Thyroid gland (tissue), 4 donors: ENCODE measurements around the gene ALDOC.

Experiments used
- CTCF ChIP-seq, 6 experiments: fragments of 200-600 bp in 3 of 6; fragments of 450-650 bp in 3 of 6; sonication (generic) in 3 of 6; IDR thresholded peaks; one replicate each; pipeline ENCODE4 v1.5.1; 2016 to 2019; ENCODE audit warnings: antibody characterized with exemption in 6 of 6, mild to moderate bottlenecking in 2 of 6, inconsistent platforms in 1 of 6, moderate library complexity in 1 of 6
- POLR2A ChIP-seq, 2 donors: fragments of 450-650 bp; IDR thresholded peaks; one replicate each; pipeline ENCODE4 v1.6.1; 2017; ENCODE audit warnings: antibody characterized with exemption in 2 of 2, mild to moderate bottlenecking in 2 of 2, moderate library complexity in 1 of 2

DNA sequence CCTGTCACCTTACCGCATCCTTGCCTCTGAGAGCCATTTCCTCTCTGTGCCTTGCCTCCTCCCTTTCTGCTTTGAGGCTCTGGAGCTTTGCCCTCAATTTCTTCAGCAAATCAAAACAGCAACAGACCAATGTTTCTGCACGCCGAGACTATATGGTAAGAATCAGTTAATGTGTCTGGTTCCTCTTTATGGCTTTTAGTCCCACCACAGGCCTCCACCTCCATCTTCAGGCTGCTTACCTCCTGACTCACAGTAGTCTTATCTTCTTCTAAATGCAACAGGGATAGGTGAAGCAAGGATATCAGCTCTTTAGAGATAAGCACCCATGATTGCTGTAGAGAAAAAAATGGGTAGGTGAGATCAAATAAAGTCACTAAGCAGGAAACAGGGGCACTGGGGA is 9.2 kb upstream of the ALDOC start:
- no peak for TF ChIP-seq CTCF (IDR thresholded peaks at IDR 0.05)
- TF ChIP-seq POLR2A (IDR thresholded peaks at IDR 0.05), result no peak
